GM23338 (cell line): ENCODE data around the gene RABGAP1L. TPM values are rescaled to one million over a fixed set of nuclear protein-coding genes. Genes with fewer than 3 reads are reported as not detected.

Experiments
- ATAC-seq: fragments of 200-7000 bp; cut with Tn5 transposase; 3 replicates; pipeline ENCODE4 v1.9.1; 2020
- DNase-seq: peaks from one replicate; pipeline ENCODE4 v3.0.0-alpha.2; 2015; ENCODE audit warnings: low spot score
- H2AFZ ChIP-seq: fragments of 200-600 bp; sonication (generic); 2 replicates; pipeline ENCODE4 v1.8.0; 2016; ENCODE audit warnings: antibody characterized with exemption, mild to moderate bottlenecking, moderate library complexity
- H3F3A ChIP-seq: fragments of 200-600 bp; sonication (generic); replicated peaks from 2 replicates; pipeline ENCODE4 v1.8.0; 2017; ENCODE audit warnings: antibody characterized with exemption, mixed run types, low read depth
- H3K27ac ChIP-seq: fragments of 200-600 bp; sonication (generic); 2 replicates; pipeline ENCODE4 v1.6.1; 2016; ENCODE audit warnings: low read depth
- H3K27me3 ChIP-seq: fragments of 200-600 bp; sonication (generic); 2 replicates; pipeline ENCODE4 v1.8.0; 2016; ENCODE audit warnings: mild to moderate bottlenecking, mixed run types, moderate library complexity; ENCODE audit not compliant: insufficient read depth
- H3K36me3 ChIP-seq: fragments of 200-600 bp; sonication (generic); 2 replicates; pipeline ENCODE4 v1.8.0; 2016; ENCODE audit warnings: mild to moderate bottlenecking; ENCODE audit not compliant: insufficient read depth
- H3K4me1 ChIP-seq: fragments of 200-600 bp; sonication (generic); 2 replicates; pipeline ENCODE4 v1.8.0; 2016; ENCODE audit warnings: mild to moderate bottlenecking, moderate library complexity; ENCODE audit not compliant: insufficient read depth
- H3K4me2 ChIP-seq: fragments of 200-600 bp; sonication (generic); 2 replicates; pipeline ENCODE4 v1.7.1; 2017; ENCODE audit warnings: mixed run types
- H3K4me3 ChIP-seq: fragments of 200-600 bp; sonication (generic); 2 replicates; pipeline ENCODE4 v1.6.1; 2016; ENCODE audit warnings: mixed run types
- H3K79me2 ChIP-seq: fragments of 200-600 bp; sonication (generic); replicated peaks from 2 replicates; pipeline ENCODE4 v1.8.0; 2017; ENCODE audit warnings: mild to moderate bottlenecking; ENCODE audit not compliant: insufficient read depth
- H3K9me2 ChIP-seq: fragments of 200-600 bp; sonication (generic); 2 replicates; pipeline ENCODE4 v1.8.0; 2017; ENCODE audit not compliant: insufficient read depth
- H4K20me1 ChIP-seq: fragments of 200-600 bp; sonication (generic); replicated peaks from 2 replicates; pipeline ENCODE4 v1.8.0; 2017; ENCODE audit warnings: mild to moderate bottlenecking; ENCODE audit not compliant: insufficient read depth
- H3K27ac Mint-ChIP-seq: 2 replicates; pipeline ENCODE4 v1.8.0; 2020; ENCODE audit warnings: inconsistent platforms, mild to moderate bottlenecking, moderate library complexity, mixed read lengths
- H3K27me3 Mint-ChIP-seq: 3 replicates; pipeline ENCODE4 v1.8.0; 2022; ENCODE audit warnings: low read depth, mild to moderate bottlenecking, moderate library complexity, mixed read lengths, inconsistent platforms; ENCODE audit not compliant: insufficient read depth, poor library complexity
- H3K36me3 Mint-ChIP-seq: 3 replicates; pipeline ENCODE4 v1.8.0; 2021; ENCODE audit warnings: low read depth, mild to moderate bottlenecking, inconsistent platforms, moderate library complexity, mixed read lengths
- H3K4me1 Mint-ChIP-seq: 3 replicates; pipeline ENCODE4 v1.8.0; 2020; ENCODE audit warnings: mild to moderate bottlenecking, inconsistent platforms, mixed read lengths
- H3K4me3 Mint-ChIP-seq: 3 replicates; pipeline ENCODE4 v1.8.0; 2021; ENCODE audit warnings: moderate library complexity, mild to moderate bottlenecking, inconsistent platforms, mixed read lengths
- H3K9me3 Mint-ChIP-seq: 3 replicates; pipeline ENCODE4 v1.8.0; 2020; ENCODE audit warnings: moderate library complexity, mild to moderate bottlenecking, inconsistent platforms, mixed read lengths
- CREB1 ChIP-seq: fragments of 250-450 bp; sonication (Bioruptor Pico); IDR thresholded peaks from 2 replicates; pipeline ENCODE4 v1.5.0; 2020; ENCODE audit warnings: low read depth, mild to moderate bottlenecking, moderate library complexity
- EZH2 ChIP-seq: fragments of 200-600 bp; sonication (generic); IDR thresholded peaks from one replicate; pipeline ENCODE4 v1.8.0; 2017; ENCODE audit warnings: antibody characterized with exemption, mild to moderate bottlenecking, low read depth; ENCODE audit not compliant: unreplicated experiment
- EZH2phosphoT487 ChIP-seq: fragments of 200-600 bp; sonication (generic); IDR thresholded peaks from one replicate; pipeline ENCODE4 v1.8.1; 2018; ENCODE audit warnings: antibody characterized with exemption; ENCODE audit not compliant: unreplicated experiment
- NANOG ChIP-seq: IDR thresholded peaks from 2 replicates; pipeline ENCODE4 v1.6.1; 2016; ENCODE audit warnings: antibody characterized with exemption, borderline replicate concordance
- POLR2AphosphoS5 ChIP-seq: IDR thresholded peaks from 2 replicates; pipeline ENCODE4 v1.6.1; 2016; ENCODE audit warnings: antibody characterized with exemption, low read depth
- REST ChIP-seq: IDR thresholded peaks from one replicate; pipeline ENCODE4 v1.6.1; 2018; ENCODE audit warnings: antibody characterized with exemption; ENCODE audit not compliant: unreplicated experiment
- ZNF331 ChIP-seq: fragments of 250-450 bp; sonication (Bioruptor Pico); IDR thresholded peaks from 2 replicates; pipeline ENCODE4 v1.5.0; 2020; ENCODE audit warnings: low read depth, mild to moderate bottlenecking, moderate library complexity
- ZNF462 ChIP-seq: fragments of 250-450 bp; sonication (Bioruptor Pico); IDR thresholded peaks from 2 replicates; pipeline ENCODE4 v1.5.0; 2020; ENCODE audit warnings: mild to moderate bottlenecking, moderate library complexity
- polyA plus RNA-seq: library from polyadenylated mRNA; unstranded; fragments of >200 nt; fragmentation: Nextera tagmentation; extraction: Ambion mirVana; gene quantifications from 2 replicates; pipeline ENCODE4 v1.2.1, GENCODE V29; 2016
- total RNA-seq: library from RNA; depleted of rRNA; stranded (reverse); fragments of >200 nt; shearing (Covaris generic); gene quantifications from 2 replicates; pipeline ENCODE4 v1.2.3, GENCODE V29; 2014

RABGAP1L gene
- total and polyA plus RNA-seq, 2 experiments from 2014 or later: 83.2 to 136 TPM

GRCh38 chr1:174414203-174414602 lies 254.9 kb downstream of the RABGAP1L start (continued):
- TF ChIP-seq REST (no peak), POLR2AphosphoS5 (no peak), EZH2 (no peak), ZNF462 (CRISPR knock-in tag) (no peak), NANOG (no peak), EZH2phosphoT487 (no peak), CREB1 (no peak)

GRCh38 chr1:174415506-174415905 lies 256.2 kb downstream of the RABGAP1L start:
- Histone ChIP-seq H3K27ac (no peak overlapping the region), H3K27me3 (no peaks in the 10 kb centered on the region), H3K79me2 (no peaks in the 10 kb centered on the region), H3F3A (no peaks in the 10 kb centered on the region), H3K4me2 (no peak overlapping the region), H4K20me1 (no peaks in the 10 kb centered on the region), H3K9me2 (no peaks in the 10 kb centered on the region), H2AFZ (no peak overlapping the region), H3K36me3 (no peaks in the 10 kb centered on the region), H3K4me1 (no peaks in the 10 kb centered on the region), H3K4me3 (no peak overlapping the region)
- Mint-ChIP-seq H3K36me3 (no peaks in the 10 kb centered on the region), H3K9me3 (no peaks in the 10 kb centered on the region), H3K27me3 (no peaks in the 10 kb centered on the region), H3K4me1 (peaks cover 2% of the 10 kb centered on the region; the same call in 1 of the 3 replicates), H3K4me3 (no peak overlapping the region), H3K27ac (no peak overlapping the region)
- ATAC-seq: no peak
- DNase-seq: no peak
- TF ChIP-seq ZNF331 (CRISPR knock-in tag): no peak
- TF ChIP-seq CREB1: no peak
